Renal cortical epithelial cell (primary cell): ENCODE data around the gene ALDH9A1. TPM values are rescaled to one million over a fixed set of nuclear protein-coding genes. Genes with fewer than 3 reads are reported as not detected.

Experiments
- DNase-seq: peaks from one replicate; pipeline ENCODE4 v3.0.0-alpha.2; 2011; ENCODE audit warnings: low read depth
- total RNA-seq: library from RNA; depleted of rRNA; stranded (reverse); fragments of >200 nt; gene quantifications from 2 replicates; pipeline ENCODE4 v1.2.3, GENCODE V29; 2014

Gene ALDH9A1
- total RNA-seq, 1 donor from 2014 or later = 160 TPM

GRCh38 chr1:165623624-165624023 lies 74.7 kb downstream of the ALDH9A1 start:
- no peak for DNase-seq

GRCh38 chr1:165619647-165620151 lies 78.7 kb downstream of the ALDH9A1 start:
- no peak for DNase-seq

GRCh38 chr1:165616987-165617546 lies 81.3 kb downstream of the ALDH9A1 start:
- no peak for DNase-seq

- no peak for DNase-seq
Observed at GRCh38 chr1:165616054-165616612, 82.2 kb downstream of the ALDH9A1 start.

Other genes with a start within 250 kb of the ALDH9A1 start
- gene LRRC52, start 154.6 kb downstream of the ALDH9A1 start, total RNA-seq = not detected in 2 replicates
- 116 and 173 TPM in 2 replicates for gene MGST3, start 67.3 kb downstream of the ALDH9A1 start, total RNA-seq
- gene TMCO1, start 70.3 kb upstream of the ALDH9A1 start, total RNA-seq = 104 and 117 TPM in 2 replicates
- gene UCK2, start 129.1 kb upstream of the ALDH9A1 start, total RNA-seq = 62.4 and 96.9 TPM in 2 replicates